Limb (tissue), 2 donors: ENCODE results near the gene ABL2.
"Not testable (repeated sequence)": the region's sequence is repeated elsewhere in the genome, so short reads cannot be mapped to it uniquely, and the experiment has no call there.

Source experiments
- DNase-seq, 2 donors: peaks; one replicate each; pipeline ENCODE4 v3.0.0-alpha.2; 2016; ENCODE audit errors: extremely low spot score in 2 of 2

The ABL2 gene

DNA sequence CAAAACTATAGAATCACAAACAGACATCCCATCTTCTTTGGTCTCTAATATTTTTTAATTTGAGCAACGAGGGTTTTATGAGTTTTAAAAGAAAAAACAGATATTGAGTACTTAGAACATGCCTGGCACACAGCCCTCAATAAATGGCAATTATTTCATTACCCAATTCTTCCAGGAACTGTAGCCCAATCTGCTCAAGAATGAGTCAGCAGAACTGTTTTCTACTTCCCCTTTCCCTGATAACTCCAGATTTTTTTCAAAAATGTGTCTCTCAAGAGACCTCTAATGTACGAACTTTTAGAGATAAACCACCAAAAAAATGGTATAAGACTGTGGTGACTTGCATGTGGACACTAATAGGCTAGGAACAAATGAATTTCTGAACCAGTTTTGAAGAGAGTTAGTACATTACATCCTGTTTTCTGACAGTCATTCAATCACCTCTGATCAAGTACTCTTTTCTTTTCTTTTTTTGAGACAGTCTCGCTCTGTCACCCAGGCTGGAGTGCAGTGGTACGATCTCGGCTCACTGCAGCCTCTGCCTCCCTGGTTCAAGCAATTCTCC, 11.5 kb downstream of the ABL2 start:
- no peak for DNase-seq

- not testable (repeated sequence) for DNase-seq
These were observed 16.2 kb downstream of the ABL2 start for GRCh38 chr1:179213317-179213716.

DNA sequence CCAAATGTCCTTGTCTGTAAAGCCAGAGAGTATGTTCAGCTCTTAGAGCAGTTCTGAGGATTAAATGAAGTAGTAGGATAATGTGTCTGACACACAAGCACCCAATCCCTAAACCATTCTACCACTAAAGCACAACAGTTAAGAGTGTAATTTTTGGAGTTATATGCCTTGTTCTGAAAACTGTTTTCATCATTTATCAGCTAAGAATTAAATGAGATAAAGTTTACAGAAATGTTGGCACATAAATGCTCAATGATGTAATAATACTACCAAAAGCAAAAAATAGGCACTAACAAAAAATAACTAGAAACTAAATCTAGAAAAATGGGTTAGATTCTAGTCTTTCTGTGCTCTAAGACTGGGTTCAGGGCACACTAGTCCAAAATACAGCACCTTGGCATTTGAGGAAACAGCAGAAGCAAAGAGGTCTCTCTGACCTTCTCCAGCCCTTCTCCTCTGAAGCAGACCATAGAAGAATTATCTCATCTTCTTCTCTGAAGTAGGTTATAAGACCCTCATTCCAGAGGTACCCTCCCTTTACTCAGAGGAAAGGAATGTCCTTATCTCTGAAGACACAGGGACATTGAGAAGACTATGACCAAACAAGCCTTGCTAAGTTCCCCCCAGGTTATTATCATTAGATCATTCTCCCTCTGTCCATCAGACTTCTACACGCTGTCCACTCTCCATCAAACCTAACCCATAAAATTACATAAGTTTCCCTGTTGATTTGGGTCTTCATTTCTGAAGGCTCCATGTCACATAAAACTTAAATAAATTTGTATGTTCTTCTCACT, 20.6 kb downstream of the ABL2 start:
- DNase-seq = no peak

DNA sequence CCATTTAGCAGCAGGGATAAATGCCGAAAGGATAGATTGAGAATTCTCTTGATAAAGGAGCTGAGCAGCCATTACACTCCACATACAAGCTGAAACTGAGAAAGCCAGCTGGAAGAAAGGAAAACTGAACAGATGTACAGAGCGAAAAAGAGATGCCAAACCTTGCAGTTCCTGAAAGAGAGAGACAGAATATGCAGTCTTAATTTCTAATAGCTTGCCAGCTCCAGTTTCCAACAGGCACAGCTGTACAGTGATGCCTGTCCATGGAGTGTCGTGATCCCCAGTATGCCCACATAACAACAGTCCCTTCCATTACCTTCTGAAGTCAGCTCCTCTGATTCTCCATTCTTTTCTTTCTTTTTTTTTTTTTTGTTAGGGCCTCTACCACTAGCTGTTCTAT, 22.7 kb downstream of the ABL2 start:
- DNase-seq = peak in 1 of 2 donors; percentile 58

GRCh38 chr1:179205284-179205683, 24.2 kb downstream of the ABL2 start:
- DNase-seq = no peak

GRCh38 chr1:179202161-179202560, 27.3 kb downstream of the ABL2 start:
- no peak for DNase-seq

GRCh38 chr1:179200586-179200985, 28.9 kb downstream of the ABL2 start:
- DNase-seq = no peak

DNA sequence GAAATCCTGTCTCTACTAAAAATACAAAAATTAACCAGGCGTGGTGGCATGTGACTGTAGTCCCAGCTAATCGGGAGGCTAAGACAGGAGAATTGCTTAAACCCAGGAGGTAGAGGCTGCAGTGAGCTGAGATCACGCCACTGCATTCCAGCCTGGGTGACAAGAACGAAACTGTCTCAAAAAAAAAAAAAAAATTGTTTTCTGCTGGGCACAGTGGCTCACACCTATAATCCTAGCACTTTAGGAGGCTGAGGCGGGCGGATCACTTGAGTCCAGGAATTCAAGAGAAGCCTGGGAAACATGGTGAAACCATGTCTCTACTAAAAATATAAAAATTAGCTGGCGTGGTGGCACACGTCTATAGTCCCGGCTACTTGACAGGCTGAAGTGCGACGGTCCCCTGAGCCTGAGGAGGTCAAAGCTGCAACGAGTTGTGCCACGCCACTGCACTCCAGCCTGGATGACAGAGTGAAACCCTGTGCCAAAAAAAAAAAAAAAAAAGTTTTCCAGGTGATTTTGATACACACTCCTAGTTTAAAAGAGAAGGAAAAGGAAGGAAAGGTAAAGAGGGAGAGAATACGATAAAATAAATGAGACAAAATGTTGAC, 31.7 kb downstream of the ABL2 start:
- no peak for DNase-seq

- DNase-seq = not testable (repeated sequence)
These were observed 33.6 kb downstream of the ABL2 start for GRCh38 chr1:179195857-179196256.

DNA sequence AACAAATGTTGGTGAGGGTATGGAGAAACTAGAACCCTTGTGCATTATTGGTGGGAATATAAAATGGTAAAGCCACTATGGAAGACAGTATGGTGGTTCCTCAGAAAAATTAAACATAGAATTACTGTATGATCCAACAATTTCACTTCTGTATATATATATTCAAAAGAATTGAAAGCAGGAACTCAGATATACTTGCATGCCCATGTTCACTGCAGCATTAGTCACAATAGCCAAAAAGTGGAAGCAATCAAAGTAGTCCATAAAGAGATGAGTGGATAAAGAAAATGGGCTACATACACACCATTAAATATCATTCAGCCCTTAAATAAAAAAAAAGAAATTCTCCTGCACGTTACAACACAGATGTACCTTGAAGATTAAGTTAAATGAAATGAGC, 34.1 kb downstream of the ABL2 start:
- no peak for DNase-seq

- DNase-seq = no peak
These were observed 35.4 kb downstream of the ABL2 start for GRCh38 chr1:179194068-179194537.

DNA sequence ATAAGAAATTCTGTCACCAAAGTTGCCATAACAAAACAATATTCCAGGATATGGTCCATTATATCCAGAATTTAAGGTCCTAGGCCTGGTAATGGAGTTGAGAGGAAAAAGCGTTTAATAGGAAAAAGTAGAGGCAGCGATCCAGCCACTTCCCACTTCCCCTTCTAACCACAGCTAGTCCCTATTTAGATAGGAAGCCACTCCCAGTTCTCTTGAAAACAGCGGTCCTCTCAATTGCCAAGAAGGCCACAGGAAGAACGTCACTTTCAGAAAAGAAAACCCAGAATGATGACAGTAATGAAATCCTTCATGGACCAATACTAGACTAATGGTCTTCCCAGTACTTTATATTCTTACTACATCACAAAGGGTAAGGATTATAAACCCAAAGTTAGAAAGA, 38.6 kb downstream of the ABL2 start:
- no peak for DNase-seq

GRCh38 chr1:179187735-179188471, 41.6 kb downstream of the ABL2 start:
- no peak for DNase-seq

- no peak for DNase-seq
These were observed 42.4 kb downstream of the ABL2 start for GRCh38 chr1:179187043-179187442.

DNA sequence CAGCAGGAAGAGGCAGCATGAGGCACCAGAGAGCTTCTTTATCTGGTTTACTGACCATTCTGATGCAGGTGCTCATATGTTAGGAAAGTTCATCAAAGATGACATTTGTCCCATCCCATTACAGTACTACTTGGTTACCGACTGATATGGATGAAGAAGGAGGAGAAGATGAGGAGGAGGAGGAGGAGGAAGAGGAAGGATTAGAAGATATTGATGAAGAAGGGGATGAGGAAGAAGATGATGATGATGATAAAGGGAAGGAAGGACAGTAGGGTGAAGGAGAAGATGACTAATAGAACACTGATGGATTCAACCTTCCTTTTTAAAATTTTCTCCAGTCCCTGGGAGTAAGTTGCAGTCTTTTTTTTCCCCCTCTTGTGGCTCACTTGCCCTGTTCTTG, 45.1 kb downstream of the ABL2 start:
- no peak for DNase-seq

- no peak for DNase-seq
These were observed 45.6 kb downstream of the ABL2 start for GRCh38 chr1:179183857-179184256.

- no peak for DNase-seq
These were observed 50.5 kb downstream of the ABL2 start for GRCh38 chr1:179178950-179179349.

GRCh38 chr1:179178183-179178582, 51.3 kb downstream of the ABL2 start:
- DNase-seq = no peak

GRCh38 chr1:179177615-179178014, 51.9 kb downstream of the ABL2 start:
- DNase-seq = no peak

GRCh38 chr1:179177182-179177581, 52.3 kb downstream of the ABL2 start:
- DNase-seq = no peak

GRCh38 chr1:179175011-179175841, 54.3 kb downstream of the ABL2 start:
- DNase-seq = no peak
